ENCODE data around the gene RETREG2. TPM values are rescaled to one million over a fixed set of nuclear protein-coding genes. Genes with fewer than 3 reads are reported as not detected.
A peak's percentile ranks its signal among the peaks of the same experiment; 100 is the strongest.

RETREG2 gene, protein sequence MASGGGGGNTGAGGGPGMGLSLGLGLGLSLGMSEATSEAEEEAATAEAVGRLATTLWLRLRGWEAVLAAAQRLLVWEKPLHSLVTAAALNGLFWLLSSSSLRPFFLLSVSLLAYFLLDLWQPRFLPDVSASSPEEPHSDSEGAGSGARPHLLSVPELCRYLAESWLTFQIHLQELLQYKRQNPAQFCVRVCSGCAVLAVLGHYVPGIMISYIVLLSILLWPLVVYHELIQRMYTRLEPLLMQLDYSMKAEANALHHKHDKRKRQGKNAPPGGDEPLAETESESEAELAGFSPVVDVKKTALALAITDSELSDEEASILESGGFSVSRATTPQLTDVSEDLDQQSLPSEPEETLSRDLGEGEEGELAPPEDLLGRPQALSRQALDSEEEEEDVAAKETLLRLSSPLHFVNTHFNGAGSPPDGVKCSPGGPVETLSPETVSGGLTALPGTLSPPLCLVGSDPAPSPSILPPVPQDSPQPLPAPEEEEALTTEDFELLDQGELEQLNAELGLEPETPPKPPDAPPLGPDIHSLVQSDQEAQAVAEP
- total RNA-seq: 10 to 100 TPM; 26.6 to 41.7 TPM

GRCh38 chr2:219177552-219178376 is at the start of gene RETREG2:
RETREG2 (plus strand) TSS chr2:219178275; CDS start chr2:219178353, 78 bp downstream.
- TF ChIP-seq, protein P1, sequence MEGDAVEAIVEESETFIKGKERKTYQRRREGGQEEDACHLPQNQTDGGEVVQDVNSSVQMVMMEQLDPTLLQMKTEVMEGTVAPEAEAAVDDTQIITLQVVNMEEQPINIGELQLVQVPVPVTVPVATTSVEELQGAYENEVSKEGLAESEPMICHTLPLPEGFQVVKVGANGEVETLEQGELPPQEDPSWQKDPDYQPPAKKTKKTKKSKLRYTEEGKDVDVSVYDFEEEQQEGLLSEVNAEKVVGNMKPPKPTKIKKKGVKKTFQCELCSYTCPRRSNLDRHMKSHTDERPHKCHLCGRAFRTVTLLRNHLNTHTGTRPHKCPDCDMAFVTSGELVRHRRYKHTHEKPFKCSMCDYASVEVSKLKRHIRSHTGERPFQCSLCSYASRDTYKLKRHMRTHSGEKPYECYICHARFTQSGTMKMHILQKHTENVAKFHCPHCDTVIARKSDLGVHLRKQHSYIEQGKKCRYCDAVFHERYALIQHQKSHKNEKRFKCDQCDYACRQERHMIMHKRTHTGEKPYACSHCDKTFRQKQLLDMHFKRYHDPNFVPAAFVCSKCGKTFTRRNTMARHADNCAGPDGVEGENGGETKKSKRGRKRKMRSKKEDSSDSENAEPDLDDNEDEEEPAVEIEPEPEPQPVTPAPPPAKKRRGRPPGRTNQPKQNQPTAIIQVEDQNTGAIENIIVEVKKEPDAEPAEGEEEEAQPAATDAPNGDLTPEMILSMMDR (IDR thresholded peaks at IDR 0.05): peak; percentile 52 to 64
- Histone ChIP-seq H3K4me1 (peaks cover 0 to 34% of the 10 kb centered on the region in 2 donors), H3K27me3 (no peaks in the 10 kb centered on the region), H3K4me3 (peak within 1 kb of the TSS; percentile 98 to 99), H3K9me3 (no peaks in the 10 kb centered on the region), H3K36me3 (peaks cover 53% of the 10 kb centered on the region), H3K27ac (peak within 1 kb of the TSS; percentile 98 to 99)
- DNase-seq (ENCODE audit: low spot score): peak; percentile 95

DNA sequence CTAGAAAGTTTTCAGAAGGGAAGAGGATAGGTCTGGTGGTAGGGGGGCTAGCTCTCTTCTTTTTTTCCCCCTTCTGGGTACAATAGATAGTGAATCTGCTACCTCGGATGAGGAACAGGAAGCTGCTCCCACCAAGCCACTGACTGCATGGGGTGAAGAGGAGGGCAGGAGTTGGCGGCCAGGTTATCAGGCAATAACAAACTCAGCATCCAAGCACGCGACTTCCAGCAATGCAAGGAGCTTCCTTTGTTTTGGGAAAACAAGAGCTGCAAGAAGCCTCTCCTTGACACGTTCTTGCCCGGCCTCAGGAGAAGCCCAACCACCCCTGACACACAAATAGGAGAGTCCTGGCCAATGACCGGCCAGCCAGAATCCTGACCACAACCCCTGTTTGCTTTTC is 49.7 kb upstream of the RETREG2 start:
- no peaks in the 10 kb centered on the region for H3K36me3 ChIP-seq
- H3K27me3 ChIP-seq: no peaks in the 10 kb centered on the region
- no peak overlapping the region for H3K27ac ChIP-seq
- peaks cover 0 to 36% of the 10 kb centered on the region in 2 donors for H3K4me1 ChIP-seq
- TF ChIP-seq, protein P1 (IDR thresholded peaks at IDR 0.05): no peak
- H3K4me3 ChIP-seq: no peak overlapping the region
- no peak for DNase-seq (ENCODE audit: low spot score)
- no peaks in the 10 kb centered on the region for H3K9me3 ChIP-seq

DNA sequence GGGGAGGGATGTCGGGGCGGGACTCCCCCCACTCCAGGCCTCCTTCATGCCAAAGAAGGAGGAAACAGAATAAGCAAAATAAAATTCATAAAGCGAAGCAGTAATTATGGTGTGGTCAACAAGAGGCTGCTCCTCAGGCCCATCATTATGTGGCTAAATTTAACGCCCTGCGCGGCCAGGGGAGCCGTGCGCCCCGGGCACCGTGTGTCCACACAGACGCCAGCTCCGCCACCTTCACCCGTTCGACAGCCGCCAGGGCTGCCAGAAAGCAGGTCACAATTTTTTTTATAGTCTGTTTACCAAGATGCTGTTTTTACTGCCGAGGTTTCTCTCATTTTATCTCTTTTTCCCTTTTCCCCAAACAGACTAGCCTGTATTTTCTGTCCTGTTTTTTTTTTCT is 48.5 kb upstream of the RETREG2 start:
- peaks cover 0 to 33% of the 10 kb centered on the region in 2 donors for H3K4me1 ChIP-seq
- H3K27ac ChIP-seq: no peak overlapping the region
- H3K4me3 ChIP-seq: no peak overlapping the region
- H3K36me3 ChIP-seq: no peaks in the 10 kb centered on the region
- no peak for DNase-seq (ENCODE audit: low spot score)
- TF ChIP-seq, protein P1 (IDR thresholded peaks at IDR 0.05): no peak
- no peaks in the 10 kb centered on the region for H3K27me3 ChIP-seq
- H3K9me3 ChIP-seq: no peaks in the 10 kb centered on the region

- no peak overlapping the region for H3K4me3 ChIP-seq
Observed at GRCh38 chr2:219131327-219131726, 46.7 kb upstream of the RETREG2 start.

DNA sequence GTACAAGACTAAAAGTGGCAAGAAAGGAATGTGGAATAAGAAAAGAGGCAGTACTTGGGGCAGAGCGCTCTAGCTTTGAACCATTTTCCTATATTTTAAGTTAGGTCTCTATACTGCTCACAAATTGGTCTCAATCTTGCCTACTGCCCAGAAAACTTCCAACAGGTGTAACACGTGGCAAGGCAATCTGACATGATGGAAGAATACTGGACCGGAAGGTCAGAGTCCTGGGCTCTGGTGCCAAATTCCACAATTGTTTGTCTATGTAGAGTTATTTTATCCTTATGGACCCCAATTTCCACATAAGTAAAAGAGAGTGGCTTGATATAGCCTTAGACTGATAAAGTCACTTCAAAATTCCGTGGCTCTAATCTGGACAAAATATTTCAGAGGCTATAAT is 46.3 kb upstream of the RETREG2 start:
- H3K9me3 ChIP-seq: no peaks in the 10 kb centered on the region
- H3K27me3 ChIP-seq: no peaks in the 10 kb centered on the region
- no peak overlapping the region for H3K4me3 ChIP-seq
- no peak overlapping the region for H3K27ac ChIP-seq
- no peaks in the 10 kb centered on the region for H3K36me3 ChIP-seq
- DNase-seq (ENCODE audit: low spot score): no peak
- TF ChIP-seq, protein P1 (IDR thresholded peaks at IDR 0.05): no peak
- H3K4me1 ChIP-seq: peaks cover 0 to 21% of the 10 kb centered on the region in 2 donors

More at GRCh38 chr2:219131327-219131726, 46.7 kb upstream of the RETREG2 start:
- Histone ChIP-seq H3K4me1 (peaks cover 0 to 25% of the 10 kb centered on the region in 2 donors), H3K27me3 (no peaks in the 10 kb centered on the region), H3K27ac (no peak overlapping the region), H3K36me3 (no peaks in the 10 kb centered on the region), H3K9me3 (no peaks in the 10 kb centered on the region)
- no peak for DNase-seq (ENCODE audit: low spot score)
- TF ChIP-seq, protein P1 (IDR thresholded peaks at IDR 0.05): no peak

All from right atrium auricular region (tissue), 2 donors.